Measurements from ENCODE around the gene PACS2.

Gene PACS2

GRCh38 chr14:105374389-105374788 is 59.8 kb downstream of the PACS2 start:
- Histone ChIP-seq H3K4me2 (no peak overlapping the region), H3K4me1 (ENCODE audit: low read depth, poor library complexity, severe bottlenecking) (peaks cover 6% of the 10 kb centered on the region), H3K4me3 (IDR thresholded peaks at IDR 0.05; ENCODE audit: insufficient read depth, low read depth, low read length) (no peak overlapping the region), H3K79me2 (ENCODE audit: insufficient read depth, low read depth) (no peaks in the 10 kb centered on the region), H4K20me1 (ENCODE audit: insufficient read depth) (no peaks in the 10 kb centered on the region), H2AFZ (ENCODE audit: low read depth) (no peak overlapping the region), H3K27me3 (ENCODE audit: insufficient read depth, low read depth) (no peaks in the 10 kb centered on the region), H3K27ac (no peak overlapping the region), H3K9ac (no peak overlapping the region), H3K36me3 (ENCODE audit: insufficient read depth) (no peaks in the 10 kb centered on the region)
- TF ChIP-seq, protein P1, sequence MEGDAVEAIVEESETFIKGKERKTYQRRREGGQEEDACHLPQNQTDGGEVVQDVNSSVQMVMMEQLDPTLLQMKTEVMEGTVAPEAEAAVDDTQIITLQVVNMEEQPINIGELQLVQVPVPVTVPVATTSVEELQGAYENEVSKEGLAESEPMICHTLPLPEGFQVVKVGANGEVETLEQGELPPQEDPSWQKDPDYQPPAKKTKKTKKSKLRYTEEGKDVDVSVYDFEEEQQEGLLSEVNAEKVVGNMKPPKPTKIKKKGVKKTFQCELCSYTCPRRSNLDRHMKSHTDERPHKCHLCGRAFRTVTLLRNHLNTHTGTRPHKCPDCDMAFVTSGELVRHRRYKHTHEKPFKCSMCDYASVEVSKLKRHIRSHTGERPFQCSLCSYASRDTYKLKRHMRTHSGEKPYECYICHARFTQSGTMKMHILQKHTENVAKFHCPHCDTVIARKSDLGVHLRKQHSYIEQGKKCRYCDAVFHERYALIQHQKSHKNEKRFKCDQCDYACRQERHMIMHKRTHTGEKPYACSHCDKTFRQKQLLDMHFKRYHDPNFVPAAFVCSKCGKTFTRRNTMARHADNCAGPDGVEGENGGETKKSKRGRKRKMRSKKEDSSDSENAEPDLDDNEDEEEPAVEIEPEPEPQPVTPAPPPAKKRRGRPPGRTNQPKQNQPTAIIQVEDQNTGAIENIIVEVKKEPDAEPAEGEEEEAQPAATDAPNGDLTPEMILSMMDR (conservative IDR thresholded peaks at IDR 0.05; ENCODE audit: low read depth, low read length): no peak

DNA sequence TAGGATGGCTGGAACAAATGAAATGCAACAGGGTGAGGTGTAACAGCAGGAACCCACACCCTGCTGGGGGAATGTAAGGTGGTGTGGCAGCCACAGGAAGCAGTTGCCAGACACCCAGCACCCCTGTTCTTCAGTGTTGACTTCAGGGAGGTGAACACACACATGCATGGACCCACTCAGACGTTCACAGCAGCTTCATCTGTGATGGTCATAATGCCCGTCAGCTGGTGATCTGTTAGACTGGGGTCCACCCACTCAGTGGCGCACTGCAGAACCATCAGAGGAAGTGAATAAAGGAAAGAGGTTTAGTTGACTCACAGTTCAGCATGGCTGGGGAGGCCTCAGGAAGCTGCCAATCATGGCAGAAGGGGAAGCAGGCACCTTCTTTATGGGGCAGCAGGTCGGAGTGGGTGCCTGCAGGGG is 61.1 kb downstream of the PACS2 start:
- TF ChIP-seq, protein P1 (conservative IDR thresholded peaks at IDR 0.05; ENCODE audit: low read depth, low read length): no peak
- Histone ChIP-seq H2AFZ (ENCODE audit: low read depth) (no peak overlapping the region), H4K20me1 (ENCODE audit: insufficient read depth) (no peaks in the 10 kb centered on the region), H3K27me3 (ENCODE audit: insufficient read depth, low read depth) (no peaks in the 10 kb centered on the region), H3K9ac (no peak overlapping the region), H3K4me2 (no peak overlapping the region), H3K79me2 (ENCODE audit: insufficient read depth, low read depth) (no peaks in the 10 kb centered on the region), H3K4me3 (IDR thresholded peaks at IDR 0.05; ENCODE audit: insufficient read depth, low read depth, low read length) (no peak overlapping the region), H3K4me1 (ENCODE audit: low read depth, poor library complexity, severe bottlenecking) (peaks cover 4% of the 10 kb centered on the region), H3K36me3 (ENCODE audit: insufficient read depth) (no peaks in the 10 kb centered on the region), H3K27ac (no peak overlapping the region)

DNA sequence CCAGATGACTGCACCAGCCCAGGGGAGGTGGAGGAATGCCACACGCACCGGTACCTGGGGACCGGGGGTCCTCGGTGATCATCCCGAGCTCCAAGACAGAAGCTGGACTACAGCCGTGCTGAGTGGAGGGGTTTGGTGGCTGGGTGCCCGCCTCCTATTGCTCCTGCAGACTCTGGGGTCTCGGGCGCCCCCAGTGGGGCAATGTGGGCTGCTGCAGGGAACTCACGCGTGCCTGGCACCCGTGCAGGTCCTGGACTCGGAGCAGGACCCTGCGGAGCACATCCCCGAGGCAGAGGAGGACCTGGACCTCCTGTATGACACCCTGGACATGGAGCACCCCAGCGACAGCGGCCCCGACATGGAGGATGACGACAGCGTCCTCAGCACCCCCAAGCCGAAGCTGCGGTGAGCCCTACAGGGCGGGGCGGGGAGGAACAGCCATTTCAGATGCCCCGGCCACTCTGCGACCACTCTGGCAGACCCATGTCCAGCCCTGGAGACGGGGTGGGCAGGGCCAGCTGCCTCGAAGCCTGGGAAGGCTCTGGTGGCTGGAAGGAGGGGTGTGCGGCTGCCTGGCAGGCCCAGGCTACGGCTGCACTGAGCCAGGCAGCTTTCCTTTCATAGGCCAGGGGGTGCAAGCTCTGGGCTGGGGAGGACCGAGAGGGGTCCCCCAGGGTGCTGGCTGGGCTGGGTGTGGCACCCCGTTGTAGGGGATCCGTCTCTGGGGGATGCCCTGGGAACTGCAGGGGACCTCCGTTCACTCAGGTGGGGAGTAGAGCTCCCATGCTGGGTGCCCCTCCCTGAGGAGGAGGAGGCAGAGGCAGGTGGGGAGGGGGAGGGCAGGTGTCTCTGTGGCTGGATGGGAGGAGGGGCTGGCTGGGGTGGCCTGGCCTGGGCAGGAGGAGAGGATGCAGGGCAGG is 62.2 kb downstream of the PACS2 start:
- Histone ChIP-seq H3K9ac (no peak overlapping the region), H3K79me2 (ENCODE audit: insufficient read depth, low read depth) (no peaks in the 10 kb centered on the region), H3K27me3 (ENCODE audit: insufficient read depth, low read depth) (no peaks in the 10 kb centered on the region), H3K36me3 (ENCODE audit: insufficient read depth) (no peaks in the 10 kb centered on the region), H2AFZ (ENCODE audit: low read depth) (no peak overlapping the region), H4K20me1 (ENCODE audit: insufficient read depth) (no peaks in the 10 kb centered on the region), H3K4me2 (no peak overlapping the region), H3K4me3 (IDR thresholded peaks at IDR 0.05; ENCODE audit: insufficient read depth, low read depth, low read length) (no peak overlapping the region), H3K27ac (no peak overlapping the region), H3K4me1 (ENCODE audit: low read depth, poor library complexity, severe bottlenecking) (no peaks in the 10 kb centered on the region)
- TF ChIP-seq, protein P1 (conservative IDR thresholded peaks at IDR 0.05; ENCODE audit: low read depth, low read length): no peak

DNA sequence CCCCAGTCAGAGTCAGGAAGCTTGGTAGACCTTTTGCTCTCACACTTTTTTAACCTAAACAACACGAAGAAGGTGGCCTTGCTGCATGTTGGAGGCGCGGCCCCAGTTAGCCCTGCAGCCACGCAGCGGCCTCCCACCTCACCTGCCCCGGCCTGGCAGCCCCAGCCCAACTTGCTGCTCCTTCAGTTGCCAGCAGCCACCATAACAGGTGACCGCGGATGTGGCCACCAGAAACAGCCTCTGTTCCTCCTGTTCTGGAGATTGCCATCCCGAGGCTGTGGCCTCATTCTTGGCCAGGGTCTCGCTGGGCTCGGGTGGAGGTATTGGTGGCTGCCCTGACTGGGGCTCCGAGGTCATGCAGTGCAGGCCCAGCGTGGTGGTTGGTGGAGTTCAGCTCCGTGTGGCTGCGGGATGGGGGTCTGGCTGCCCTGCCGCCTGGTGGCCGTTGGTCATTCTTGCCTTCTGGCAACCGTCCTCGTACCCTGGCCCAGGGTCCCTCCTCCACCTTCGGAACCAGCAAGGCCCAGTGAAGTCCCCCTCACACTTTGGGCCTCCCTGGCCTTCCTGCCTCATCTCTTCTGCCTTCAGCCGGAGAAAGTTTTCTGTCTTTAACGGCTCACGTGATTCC is 63.1 kb downstream of the PACS2 start:
- H3K4me1 ChIP-seq (ENCODE audit: low read depth, poor library complexity, severe bottlenecking): no peaks in the 10 kb centered on the region
- no peak overlapping the region for H3K27ac ChIP-seq
- H4K20me1 ChIP-seq (ENCODE audit: insufficient read depth): no peaks in the 10 kb centered on the region
- no peaks in the 10 kb centered on the region for H3K36me3 ChIP-seq (ENCODE audit: insufficient read depth)
- no peak overlapping the region for H2AFZ ChIP-seq (ENCODE audit: low read depth)
- H3K79me2 ChIP-seq (ENCODE audit: insufficient read depth, low read depth): no peaks in the 10 kb centered on the region
- no peak overlapping the region for H3K4me3 ChIP-seq (IDR thresholded peaks at IDR 0.05; ENCODE audit: insufficient read depth, low read depth, low read length)
- H3K4me2 ChIP-seq: no peak overlapping the region
- TF ChIP-seq, protein P1 (conservative IDR thresholded peaks at IDR 0.05; ENCODE audit: low read depth, low read length): no peak
- H3K27me3 ChIP-seq (ENCODE audit: insufficient read depth, low read depth): no peaks in the 10 kb centered on the region
- H3K9ac ChIP-seq: no peak overlapping the region

Data from KMS-11 (cell line).